ENCODE results near the gene LATS2.

The LATS2 gene

GRCh38 chr13:21061029-21061763 lies at the start of gene LATS2:
TSS of gene LATS2 (minus strand) at chr13:21061586. CDS start at chr13:21046026, 15,560 bp downstream.
- peak; percentile 30 for DNase-seq (ENCODE audit: low spot score)

GRCh38 chr13:21109168-21109567 lies 47.8 kb upstream of the LATS2 start:
- no peak for DNase-seq (ENCODE audit: low spot score)

GRCh38 chr13:21106089-21106488 lies 44.7 kb upstream of the LATS2 start:
- DNase-seq (ENCODE audit: low spot score) = no peak

DNA sequence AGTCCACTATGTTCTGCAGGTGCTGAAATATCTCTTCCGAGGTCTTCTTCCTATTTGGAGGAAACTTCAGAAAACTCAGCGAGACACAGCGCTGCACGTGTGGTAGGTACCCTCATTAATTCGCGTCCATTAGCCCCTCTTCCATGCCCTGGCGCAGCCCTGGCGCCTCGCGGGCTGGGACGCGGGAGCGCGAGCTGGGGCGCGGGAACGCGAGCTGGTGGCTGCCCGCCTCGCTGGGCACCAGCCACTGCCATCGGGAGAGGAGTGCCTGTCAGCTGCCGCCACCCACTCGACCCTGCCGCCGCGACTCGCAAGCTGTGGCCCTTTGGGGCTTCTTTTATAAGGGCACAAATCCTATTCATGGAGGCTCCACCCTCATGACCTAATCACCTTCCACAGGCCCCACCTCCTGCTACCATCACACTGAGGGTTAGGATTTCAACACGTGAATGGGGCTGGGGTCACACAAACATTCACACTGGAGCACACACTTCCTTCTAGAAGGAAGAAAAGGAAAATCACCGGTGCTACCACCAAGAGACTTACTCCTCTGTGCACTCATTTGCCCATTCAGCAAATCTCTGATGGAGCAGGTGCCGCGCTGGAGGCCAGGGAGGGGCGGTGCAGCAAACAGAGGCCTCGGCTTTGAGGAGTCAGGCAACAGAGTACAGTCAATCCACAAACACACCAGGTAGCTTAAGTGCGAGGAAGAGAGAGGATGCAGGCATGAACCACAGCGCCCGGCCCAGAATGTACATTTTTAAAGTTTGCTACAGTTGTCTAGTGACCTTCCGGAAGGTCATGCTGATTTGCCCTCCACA lies 43.0 kb upstream of the LATS2 start:
- DNase-seq (ENCODE audit: low spot score) = no peak

GRCh38 chr13:21101865-21102576 lies 40.6 kb upstream of the LATS2 start:
- no peak for DNase-seq (ENCODE audit: low spot score)

GRCh38 chr13:21100994-21101757 lies 39.8 kb upstream of the LATS2 start:
- no peak for DNase-seq (ENCODE audit: low spot score)

- no peak for DNase-seq (ENCODE audit: low spot score)
Observed at GRCh38 chr13:21100211-21100610, 38.8 kb upstream of the LATS2 start.

DNA sequence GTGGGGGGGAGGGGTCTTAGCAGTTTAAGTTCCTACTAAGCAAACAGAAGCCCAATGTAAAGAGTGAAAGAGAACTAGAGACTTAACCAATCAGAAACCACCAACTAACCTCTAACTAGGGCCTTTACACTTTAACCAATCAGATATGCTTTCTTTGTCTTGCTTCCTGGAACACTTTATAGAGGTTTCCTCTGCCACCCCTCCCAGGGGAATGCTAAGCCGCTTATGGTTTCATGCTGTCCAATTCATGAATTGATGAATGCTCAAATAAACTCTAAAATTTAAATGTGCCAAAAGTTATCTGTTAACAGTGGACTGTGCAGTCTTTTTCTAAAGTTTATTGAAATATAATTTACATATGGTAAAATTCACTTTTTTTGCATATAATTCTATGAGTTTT lies 33.9 kb upstream of the LATS2 start:
- DNase-seq (ENCODE audit: low spot score) = no peak

DNA sequence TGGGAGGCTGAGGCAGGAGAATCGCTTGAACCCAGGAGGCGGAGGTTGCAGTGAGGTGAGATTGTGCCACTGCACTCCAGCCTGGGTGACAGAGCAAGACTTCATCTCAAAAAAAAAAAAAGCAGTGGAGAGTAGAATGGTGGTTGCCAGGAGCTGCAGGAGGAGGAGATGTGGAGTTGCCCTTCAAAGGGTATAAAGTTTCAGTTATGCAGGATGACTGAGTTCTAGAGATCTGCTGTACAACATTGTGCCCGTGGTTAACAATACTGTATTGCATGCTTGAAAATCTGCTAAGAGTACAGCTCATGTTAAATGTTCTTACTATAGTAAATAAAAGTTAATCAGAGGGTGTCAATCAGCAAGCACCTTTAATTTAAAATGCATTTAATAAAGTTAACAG lies 28.4 kb upstream of the LATS2 start:
- DNase-seq (ENCODE audit: low spot score) = no peak

DNA sequence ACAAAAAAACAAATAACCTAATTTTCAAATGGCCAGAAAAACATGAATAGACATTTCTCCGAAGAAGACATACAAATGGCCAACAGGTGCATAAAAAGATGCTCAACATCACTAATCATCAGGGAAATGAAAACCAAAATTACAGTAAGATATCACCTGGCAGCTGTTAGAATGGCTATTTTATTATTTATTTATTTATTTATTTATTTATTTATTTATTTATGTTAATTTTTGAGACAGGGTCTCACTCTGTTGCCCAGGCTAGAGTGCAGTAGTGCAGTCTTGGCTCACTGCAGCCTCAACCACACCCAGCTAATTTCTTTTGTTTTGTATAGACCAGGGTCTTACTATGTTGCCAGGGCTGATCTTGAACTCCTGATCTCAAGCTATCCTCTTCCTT lies 27.1 kb upstream of the LATS2 start:
- no peak for DNase-seq (ENCODE audit: low spot score)

DNA sequence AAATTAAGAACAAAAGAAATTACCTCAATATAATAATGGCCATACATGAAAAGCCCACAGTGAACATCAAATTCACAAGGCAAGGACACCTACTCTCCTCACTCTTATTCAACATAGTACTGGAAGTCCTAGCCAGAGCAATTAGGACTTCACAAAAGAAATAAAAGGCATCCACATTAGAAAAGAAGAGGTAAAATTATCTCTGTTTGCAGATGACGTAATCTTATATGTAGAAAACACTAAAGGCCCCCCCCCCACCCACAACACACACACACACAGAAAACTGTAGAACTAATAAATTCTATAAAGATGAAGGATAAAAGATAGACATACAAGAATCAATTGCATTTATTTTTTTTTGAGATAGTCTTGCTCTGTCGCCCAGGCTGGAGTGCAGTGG lies 25.5 kb upstream of the LATS2 start:
- no peak for DNase-seq (ENCODE audit: low spot score)

DNA sequence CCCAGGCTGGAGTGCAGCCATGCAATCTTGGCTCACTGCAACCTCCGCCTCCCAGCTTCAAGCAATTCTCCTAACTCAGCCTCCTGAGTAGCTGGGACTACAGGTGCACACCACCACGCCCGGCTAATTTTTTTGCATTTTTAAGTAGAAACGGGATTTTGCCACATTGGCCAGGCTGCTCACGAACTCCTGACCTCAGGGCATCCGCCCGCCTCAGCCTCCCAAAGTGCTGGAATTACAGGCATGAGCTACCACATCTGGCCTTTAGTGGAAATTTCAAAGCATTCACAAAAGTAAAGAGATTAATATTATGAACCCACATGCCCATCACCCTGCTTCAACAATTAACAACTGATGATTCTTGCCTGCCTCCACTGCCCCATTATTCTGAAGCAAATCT lies 20.5 kb upstream of the LATS2 start:
- no peak for DNase-seq (ENCODE audit: low spot score)

DNA sequence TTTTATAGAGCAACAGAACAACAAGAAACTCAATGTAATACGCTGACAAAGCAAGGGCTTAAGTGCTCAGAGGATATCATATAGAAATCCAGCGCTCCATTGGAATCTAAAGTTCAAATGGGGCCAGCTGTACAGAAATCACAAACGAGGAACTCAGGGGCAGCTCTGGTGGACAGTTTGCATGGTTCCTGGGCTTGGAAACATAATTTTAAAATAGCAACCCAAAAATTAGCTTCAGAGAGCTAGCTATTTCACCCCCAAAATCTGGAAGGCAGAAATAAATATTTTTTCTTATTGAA lies 19.2 kb upstream of the LATS2 start:
- no peak for DNase-seq (ENCODE audit: low spot score)

- DNase-seq (ENCODE audit: low spot score) = no peak
Observed at GRCh38 chr13:21079761-21080592, 18.6 kb upstream of the LATS2 start.

- DNase-seq (ENCODE audit: low spot score) = no peak
Observed at GRCh38 chr13:21079221-21079620, 17.8 kb upstream of the LATS2 start.

DNA sequence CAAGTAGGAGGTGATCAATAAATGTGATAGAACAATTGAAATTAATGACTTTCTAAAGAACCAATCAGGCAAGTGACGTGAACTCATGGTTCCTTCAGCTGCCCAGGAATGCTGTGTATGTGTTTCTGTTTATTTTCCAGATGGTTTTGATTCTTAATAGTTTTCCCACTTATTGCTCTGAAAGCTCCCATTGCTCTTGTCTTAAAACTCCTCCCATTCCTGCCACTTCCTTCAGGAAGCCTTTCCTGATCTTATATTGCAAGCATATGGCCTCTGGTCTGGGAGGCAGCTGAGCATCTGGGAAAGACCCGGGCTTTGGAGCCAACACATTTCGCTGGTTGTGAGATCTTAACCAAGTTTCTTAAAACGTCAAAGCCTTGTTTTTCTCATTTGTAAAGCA lies 17.1 kb upstream of the LATS2 start:
- DNase-seq (ENCODE audit: low spot score) = no peak

- no peak for DNase-seq (ENCODE audit: low spot score)
Observed at GRCh38 chr13:21077788-21078353, 16.5 kb upstream of the LATS2 start.

- no peak for DNase-seq (ENCODE audit: low spot score)
Observed at GRCh38 chr13:21077076-21077787, 15.8 kb upstream of the LATS2 start.

- no peak for DNase-seq (ENCODE audit: low spot score)
Observed at GRCh38 chr13:21076253-21076652, 14.9 kb upstream of the LATS2 start.

Measured in CD4-positive, alpha-beta T cell treated with Interleukin-2 at 100 ng/mL for 4 hours (primary cell).